Measurements from ENCODE around the gene LIMS3.
"Not testable (repeated sequence)": the region's sequence is repeated elsewhere in the genome, so short reads cannot be mapped to it uniquely, and the experiment has no call there.

LIMS3 gene

DNA sequence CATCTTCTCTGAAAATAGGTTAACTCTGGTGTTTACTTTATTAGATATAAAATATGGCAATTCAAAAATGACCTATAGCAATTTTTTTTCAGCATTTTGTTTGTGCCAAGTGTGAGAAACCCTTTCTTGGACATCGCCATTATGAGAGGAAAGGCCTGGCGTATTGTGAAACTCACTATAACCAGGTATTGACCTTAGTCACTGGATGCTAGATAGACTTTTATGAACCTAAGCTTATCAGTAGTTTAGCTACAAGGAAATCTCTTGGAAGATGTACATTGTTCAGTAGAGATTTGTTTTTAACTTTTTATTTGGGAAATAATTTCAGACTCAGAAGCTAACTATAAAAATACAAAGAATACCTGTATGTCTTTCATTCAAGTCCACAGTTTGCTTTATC is 21.7 kb downstream of the LIMS3 start:
- H3K4me3 ChIP-seq (replicated peaks; ENCODE audit: low read depth, low read length); DNase-seq (ENCODE audit: extremely low read depth, low read depth): not testable (repeated sequence)

DNA sequence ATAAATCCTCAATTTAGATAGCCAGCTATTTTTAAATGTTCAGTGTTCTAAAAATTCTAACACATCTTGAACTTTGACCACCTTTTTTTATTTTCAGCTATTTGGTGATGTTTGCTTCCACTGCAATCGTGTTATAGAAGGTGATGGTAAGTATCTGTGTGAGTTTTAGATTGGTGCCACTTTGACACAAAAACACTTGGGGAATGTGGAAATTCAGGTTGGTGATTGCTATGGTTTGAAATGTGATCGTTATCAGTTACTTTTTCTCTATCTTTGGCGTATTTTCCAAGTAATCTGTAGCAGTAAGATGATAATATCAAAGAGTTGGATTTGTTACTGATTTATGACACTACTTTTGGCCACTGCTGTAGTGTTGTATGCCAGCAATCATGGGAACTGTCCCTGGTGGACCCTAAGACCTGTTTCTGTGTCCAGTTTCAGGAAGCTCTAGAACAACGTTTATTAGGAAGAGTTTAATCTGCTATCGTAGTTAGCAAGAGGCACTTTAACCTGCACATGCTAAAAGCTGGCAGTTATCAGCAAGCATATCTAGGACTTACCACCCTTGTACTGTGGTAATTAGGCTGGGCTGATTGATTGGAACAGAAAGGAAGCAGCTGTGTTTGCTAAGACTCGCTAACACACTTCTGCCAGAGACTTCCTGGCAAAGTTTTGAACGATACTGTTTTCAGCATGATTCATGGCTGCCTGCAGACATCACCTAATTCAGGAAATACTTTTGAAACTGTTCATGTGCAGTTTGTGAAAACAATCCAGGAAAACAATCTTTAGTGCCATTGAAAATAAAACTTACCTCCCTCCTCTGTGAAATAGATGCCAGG is 23.3 kb downstream of the LIMS3 start:
- not testable (repeated sequence) for H3K4me3 ChIP-seq (replicated peaks; ENCODE audit: low read depth, low read length)

DNA sequence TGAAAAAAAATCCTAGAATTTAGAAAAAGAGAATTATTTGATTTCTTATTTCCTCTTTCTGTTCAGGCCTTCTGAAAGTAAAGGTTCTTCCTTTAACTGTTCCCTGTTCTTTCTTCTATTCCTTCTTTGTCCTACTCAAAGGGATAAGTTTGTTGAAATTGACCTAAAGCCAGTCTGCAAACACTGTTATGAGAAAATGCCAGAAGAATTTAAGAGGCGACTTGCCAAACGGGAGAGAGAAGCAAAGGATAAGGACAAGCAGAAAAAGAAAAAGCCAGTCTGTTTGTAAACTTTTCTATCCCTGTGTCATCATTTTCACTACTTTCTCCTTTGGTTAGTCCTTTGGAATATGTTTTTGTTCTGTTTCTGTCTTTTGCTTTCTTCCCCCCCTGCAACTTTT is 26.0 kb downstream of the LIMS3 start:
- H3K4me3 ChIP-seq (replicated peaks; ENCODE audit: low read depth, low read length); DNase-seq (ENCODE audit: extremely low read depth, low read depth): not testable (repeated sequence)

More for the DNA sequence above, 23.3 kb downstream of the LIMS3 start:
- DNase-seq (ENCODE audit: extremely low read depth, low read depth): not testable (repeated sequence)

DNA sequence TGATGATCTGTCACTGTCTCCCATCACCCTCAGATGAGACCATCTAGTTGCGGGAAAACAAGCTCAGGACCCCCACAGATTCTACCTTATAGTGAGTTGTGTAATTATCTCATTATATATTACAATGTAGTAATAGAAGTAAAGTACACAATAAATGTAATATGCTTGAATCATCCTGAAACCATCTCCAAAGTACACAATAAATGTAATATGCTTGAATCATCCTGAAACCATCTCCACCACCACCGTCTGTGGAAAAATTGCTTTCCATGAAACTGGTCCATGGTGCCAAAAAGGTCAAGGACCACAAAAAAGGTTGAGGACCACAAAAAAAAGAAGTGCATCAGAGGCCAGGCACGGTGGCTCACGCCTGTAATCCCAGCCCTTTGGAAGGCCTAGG is 29.3 kb downstream of the LIMS3 start:
- DNase-seq (ENCODE audit: extremely low read depth, low read depth); H3K4me3 ChIP-seq (replicated peaks; ENCODE audit: low read depth, low read length): not testable (repeated sequence)

DNA sequence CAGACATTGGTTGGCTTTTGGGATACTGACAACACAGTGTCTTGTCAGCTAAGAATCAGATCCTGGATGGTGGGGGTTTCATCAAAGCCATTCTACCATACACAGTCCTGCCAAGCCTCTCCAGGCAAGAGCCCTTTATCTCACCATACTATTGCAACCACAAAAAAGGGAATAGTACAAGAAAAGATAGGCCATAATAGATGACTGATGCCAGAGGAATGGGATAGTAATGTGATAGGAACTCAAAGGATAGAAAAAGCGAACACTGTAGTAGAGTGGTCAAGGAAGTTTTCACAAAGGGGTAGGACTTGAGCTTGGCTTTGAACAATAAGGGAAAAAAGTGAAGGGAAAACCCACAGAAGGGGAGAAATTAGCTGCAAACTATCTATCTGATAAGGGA is 30.7 kb downstream of the LIMS3 start:
- not testable (repeated sequence) for H3K4me3 ChIP-seq (replicated peaks; ENCODE audit: low read depth, low read length); DNase-seq (ENCODE audit: extremely low read depth, low read depth)

DNA sequence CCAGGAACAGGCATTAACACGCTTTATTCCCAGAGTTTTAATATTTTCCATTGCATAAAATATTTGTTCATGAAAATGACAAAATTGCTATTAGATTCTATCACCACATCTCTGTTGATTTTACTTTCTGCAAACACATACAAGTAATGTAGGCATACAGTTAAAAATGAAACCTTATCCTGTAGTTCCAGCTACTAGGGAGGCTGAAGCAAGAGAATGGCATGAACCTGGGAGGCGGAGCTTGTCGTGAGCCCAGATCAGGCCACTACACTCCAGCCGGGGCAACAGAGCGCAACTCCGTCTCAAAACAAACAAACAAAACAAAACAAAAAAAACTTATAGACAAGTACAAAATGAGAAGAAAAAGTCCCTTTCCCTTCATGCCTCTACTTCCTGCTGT is 38.0 kb downstream of the LIMS3 start:
- not testable (repeated sequence) for H3K4me3 ChIP-seq (replicated peaks; ENCODE audit: low read depth, low read length); DNase-seq (ENCODE audit: extremely low read depth, low read depth)

DNA sequence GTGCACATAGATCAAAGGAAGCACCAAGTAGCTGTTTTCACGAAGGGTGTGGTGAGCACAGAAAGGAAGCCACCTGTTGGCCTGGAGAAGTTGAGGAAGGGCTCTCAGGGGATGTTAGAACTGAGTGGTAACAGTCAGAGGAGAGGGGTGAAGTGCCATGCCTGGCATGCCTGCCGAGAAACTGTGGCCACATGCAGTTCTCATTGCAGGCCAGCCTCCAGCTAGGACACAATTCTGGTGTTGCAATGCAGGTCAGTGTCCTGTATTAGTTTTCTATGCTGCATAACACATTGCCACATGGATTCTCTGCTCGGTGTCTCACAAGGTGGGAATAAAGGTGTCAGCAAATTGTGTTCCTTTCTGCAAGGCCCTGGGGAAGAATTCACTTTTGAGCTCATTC is 46.9 kb downstream of the LIMS3 start:
- DNase-seq (ENCODE audit: extremely low read depth, low read depth); H3K4me3 ChIP-seq (replicated peaks; ENCODE audit: low read depth, low read length): not testable (repeated sequence)

DNA sequence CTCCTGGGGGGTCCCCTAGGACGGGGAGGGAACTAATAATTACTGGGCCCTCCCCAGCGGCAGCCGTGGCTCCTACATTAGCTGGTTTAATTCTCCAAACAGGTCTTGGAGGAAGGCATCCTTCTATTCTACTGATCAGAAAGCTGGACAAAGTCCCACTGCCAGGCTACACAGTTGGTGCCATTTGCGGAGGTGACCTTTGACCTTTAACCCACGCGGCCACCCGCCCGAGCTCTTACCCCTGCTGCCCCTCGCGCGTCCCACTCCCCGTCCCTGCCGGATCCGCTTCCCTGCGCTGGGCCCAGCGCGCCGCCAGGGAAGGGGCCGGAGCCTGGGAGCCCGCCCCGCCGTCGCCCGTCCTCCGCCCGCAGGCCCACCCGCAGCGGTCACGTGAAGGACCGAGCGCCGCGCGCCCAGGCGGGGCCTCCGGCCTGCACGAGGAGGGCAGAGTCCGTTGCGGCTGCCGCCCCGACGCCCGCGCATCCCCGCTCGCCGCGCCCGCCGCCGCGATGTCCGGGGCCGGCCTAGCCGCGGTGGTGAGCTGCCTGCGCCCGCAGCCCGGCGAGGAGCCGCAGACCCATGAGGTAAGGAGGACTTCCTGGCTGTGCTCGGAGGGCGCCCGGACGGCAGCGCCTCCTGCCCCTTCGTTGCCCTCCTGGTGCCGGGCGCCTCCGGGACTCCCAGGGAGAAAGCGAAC is 48.9 kb downstream of the LIMS3 start:
- not testable (repeated sequence) for DNase-seq (ENCODE audit: extremely low read depth, low read depth); H3K4me3 ChIP-seq (replicated peaks; ENCODE audit: low read depth, low read length)

DNA sequence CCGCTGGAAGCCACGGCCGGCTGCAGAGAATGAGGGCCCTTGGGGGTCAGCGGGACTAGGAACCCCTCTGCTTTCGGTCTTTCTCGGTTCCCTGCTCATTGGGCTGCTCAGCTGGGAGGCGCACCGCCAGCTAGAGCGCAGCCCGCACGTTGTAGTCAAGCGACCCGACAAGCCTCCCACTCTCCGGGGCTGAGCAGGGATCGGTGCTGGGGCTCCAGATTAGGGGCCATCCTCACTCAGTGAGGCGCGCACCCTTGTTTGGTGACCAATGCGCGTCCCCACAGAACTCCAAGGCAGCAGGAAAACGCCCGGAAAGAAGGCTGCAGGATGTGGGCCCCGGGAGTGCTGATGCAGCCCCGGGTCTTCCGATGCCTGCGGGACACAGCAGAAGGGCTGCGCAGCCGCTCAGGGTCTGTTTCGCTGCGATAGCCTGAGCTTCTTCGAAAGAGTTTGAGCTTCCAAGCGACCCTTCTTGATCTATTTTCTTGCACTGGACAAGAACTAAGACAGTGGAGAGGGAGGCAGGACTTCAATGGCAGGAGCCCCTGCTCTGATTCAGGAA is 49.6 kb downstream of the LIMS3 start:
- H3K4me3 ChIP-seq (replicated peaks; ENCODE audit: low read depth, low read length); DNase-seq (ENCODE audit: extremely low read depth, low read depth): not testable (repeated sequence)

DNA sequence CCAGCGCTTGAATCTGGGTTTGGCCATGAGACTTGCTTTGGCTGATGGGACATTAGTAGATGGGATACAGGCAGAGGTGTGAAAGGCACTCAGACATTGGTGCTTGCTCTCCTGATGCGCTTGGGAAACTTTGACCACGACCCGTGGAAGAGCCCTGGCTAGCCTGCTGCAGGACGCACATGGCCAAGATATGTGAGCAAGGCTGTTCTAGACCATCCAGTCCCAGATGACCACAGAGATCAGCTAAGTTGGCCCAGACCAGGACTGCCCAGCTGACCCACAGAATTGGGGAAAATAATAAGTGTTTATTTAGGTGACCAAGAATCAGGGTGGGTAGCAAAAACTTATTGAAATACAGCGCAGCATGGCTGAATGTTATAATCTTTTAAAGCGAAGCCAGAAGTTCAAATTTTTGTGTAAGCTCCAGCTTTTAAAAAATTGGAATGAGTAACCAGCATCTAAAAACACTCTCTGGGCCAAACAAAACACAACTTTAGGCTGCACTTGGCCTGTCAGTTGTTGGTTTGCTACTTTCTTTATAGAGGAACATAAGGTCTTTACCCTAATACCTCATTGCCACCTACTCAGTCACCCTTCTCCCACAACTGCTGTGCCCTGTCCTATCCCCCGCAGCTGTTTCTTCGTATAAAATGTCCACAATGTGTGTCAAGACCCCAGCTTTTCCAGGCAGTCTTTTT is 51.8 kb downstream of the LIMS3 start:
- not testable (repeated sequence) for DNase-seq (ENCODE audit: extremely low read depth, low read depth); H3K4me3 ChIP-seq (replicated peaks; ENCODE audit: low read depth, low read length)

DNA sequence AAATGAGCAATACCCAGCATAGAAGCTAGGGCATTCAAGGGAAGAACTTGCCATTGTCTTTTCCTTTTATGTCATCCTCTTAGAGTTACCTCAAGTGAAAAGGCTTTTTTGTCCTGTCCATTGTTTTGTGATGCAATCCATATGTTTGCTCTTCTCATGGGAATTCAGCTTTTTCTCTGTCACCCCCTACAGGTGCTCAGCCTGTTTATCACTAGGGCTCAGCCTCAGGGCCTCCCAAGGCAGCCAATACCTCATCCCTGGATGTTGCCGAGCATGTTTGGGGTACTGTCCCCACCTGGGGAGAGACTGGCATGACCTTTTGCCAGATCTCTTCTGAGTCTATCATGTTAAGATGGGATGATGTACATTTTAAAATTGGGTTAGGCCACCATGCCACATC is 65.5 kb downstream of the LIMS3 start:
- not testable (repeated sequence) for H3K4me3 ChIP-seq (replicated peaks; ENCODE audit: low read depth, low read length); DNase-seq (ENCODE audit: extremely low read depth, low read depth)

DNA sequence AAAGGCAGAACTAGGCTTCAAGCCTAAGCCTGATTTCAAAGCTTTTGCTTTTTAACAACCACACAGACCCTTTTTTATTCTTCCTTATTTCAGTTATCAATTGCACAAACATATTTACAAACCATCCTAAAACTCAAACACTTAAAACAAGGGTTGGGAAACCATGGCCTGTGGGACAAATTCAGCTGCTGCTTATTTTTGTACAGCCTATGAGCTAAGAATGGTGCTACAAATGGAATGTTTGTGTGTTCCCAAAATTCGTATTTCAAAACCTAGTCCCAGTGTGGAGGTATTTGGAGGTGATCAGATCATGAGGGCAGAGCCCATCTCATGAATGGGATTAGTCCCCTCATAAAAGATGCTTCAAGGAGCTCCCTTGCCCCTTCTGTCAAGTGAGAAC is 67.0 kb downstream of the LIMS3 start:
- DNase-seq (ENCODE audit: extremely low read depth, low read depth); H3K4me3 ChIP-seq (replicated peaks; ENCODE audit: low read depth, low read length): not testable (repeated sequence)

DNA sequence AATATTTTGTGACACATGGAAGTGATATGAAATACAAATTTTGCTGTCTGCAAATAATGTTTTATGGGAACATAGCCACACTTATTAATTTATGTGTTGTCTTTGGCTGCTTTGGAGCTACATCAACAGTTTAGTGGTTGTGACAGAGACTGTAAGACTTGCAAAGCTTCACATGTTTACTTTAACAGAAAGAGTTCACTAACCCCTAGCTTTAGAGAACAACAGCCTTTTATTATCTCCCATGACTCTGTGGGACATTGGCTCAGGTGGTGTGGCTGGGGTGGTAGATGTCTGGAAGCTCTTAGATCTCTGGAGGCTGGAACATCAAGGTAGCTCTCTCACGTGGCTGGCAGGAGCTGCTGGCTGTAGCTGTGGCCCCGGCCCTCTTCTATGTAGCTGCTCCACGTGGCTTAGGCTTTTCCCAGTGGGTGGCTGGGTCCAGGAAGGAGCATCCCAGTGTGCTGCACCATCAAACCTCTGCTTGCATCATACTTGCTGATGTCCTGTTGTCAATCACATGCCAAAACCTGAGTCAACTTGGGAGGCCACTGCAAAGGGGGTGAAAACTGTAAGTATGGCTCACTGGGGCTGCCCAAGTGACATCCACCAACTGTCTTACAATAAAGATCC is 67.7 kb downstream of the LIMS3 start:
- not testable (repeated sequence) for H3K4me3 ChIP-seq (replicated peaks; ENCODE audit: low read depth, low read length); DNase-seq (ENCODE audit: extremely low read depth, low read depth)

DNA sequence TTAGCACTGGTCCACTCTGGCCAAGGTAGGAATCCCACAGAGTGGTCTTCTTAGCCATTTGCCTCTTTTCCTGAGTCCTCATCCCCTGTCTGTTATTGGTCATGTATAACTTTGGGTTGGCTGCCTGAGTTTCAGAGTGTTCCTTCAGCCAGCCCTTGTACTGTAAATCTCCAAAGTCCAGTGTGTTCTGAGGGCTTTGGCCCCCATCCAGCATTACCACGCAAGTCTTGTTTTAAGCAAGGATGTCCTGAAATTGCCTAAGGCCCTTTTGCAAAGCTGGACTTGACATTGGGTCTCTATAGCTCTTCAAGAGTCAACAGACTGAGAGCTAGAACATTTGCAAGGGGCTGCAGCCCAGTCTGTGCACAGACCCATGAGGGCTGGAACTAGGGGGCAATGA is 68.4 kb downstream of the LIMS3 start:
- H3K4me3 ChIP-seq (replicated peaks; ENCODE audit: low read depth, low read length); DNase-seq (ENCODE audit: extremely low read depth, low read depth): not testable (repeated sequence)

DNA sequence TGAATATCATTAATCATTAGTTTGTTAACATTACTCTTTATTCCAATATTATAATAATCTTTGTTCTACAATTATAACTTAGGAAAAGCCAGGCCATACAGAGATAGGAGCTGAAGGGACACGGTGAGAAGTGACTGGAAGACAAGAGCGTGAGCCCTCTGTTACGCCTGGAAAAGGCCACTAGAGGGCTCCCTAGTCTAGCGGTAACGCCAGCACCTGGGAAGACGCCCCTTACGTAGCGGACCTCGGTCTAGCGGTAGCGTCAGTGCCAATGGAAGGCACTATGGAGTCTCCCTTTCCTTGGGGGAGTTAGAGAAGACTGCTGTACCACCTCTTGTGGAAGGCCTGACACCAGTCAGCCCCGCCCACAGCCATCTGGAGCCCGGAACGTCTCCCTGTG is 71.4 kb downstream of the LIMS3 start:
- DNase-seq (ENCODE audit: extremely low read depth, low read depth); H3K4me3 ChIP-seq (replicated peaks; ENCODE audit: low read depth, low read length): not testable (repeated sequence)

DNA sequence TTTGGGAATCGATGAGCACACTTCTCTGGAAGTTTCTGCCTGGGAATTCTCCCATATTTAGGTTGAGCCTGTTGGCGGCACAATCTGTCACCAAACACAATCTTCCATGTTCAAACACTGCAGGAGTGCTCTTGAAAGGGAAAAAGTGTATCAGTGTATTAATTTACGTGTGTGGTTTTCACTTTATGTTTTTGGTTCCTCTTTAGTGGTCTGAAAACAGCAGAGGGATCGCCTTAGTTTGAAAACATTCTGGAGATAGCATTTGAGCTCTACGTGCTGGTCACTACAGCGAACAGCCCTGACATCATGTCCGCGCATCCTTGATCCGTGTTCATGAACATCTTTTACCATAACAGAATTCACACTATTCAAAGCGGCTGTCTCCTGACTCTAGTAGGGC is 73.2 kb downstream of the LIMS3 start:
- DNase-seq (ENCODE audit: extremely low read depth, low read depth): not testable (repeated sequence)

More for the DNA sequence above, 73.2 kb downstream of the LIMS3 start:
- H3K4me3 ChIP-seq (replicated peaks; ENCODE audit: low read depth, low read length): not testable (repeated sequence)

All from HFF-Myc (cell line).